ENCODE results near the gene ZNF320.
"Not testable (repeated sequence)": the region's sequence is repeated elsewhere in the genome, so short reads cannot be mapped to it uniquely, and the experiment has no call there.

Gene ZNF320

DNA sequence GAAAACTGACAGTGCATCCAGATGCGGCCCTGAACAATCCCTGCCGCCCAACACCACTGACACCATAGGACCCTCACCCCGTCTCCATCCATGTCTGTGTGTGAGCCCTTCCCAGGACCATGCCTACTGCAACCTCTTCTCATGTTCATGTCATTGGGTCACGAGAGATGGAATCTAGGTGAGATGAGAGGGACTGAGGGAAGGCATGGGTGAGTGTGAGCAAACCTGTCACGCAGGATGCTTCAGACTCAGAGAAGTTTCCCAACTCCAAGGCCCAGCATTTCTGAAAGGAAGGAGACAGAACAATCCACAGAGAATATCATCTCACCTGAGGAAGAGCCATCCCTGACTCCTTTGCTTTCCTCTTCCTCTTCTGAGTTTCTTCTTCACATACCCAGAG, 20.1 kb upstream of the ZNF320 start:
- DNase-seq: no peak

DNA sequence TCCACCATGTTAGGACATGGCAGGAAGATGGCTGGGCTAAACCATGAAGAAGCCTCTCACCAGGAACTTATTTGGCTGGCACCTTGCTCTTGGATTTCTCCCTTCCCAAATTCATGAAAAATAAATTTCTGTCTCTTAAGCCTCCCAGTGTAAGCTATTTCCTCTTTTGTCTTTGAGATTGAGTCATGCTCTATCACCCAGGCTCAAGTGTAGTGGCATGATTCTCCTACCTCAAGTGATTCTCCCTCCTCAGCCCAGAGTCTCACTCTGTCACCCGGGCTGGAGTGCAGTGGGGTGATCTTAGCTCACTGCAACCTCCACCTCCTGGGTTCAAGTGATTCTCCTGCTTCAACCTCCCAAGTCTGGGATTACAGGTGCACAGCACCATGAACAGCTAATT, 13.2 kb upstream of the ZNF320 start:
- DNase-seq: no peak

GRCh38 chr19:52904052-52904780, 6.8 kb upstream of the ZNF320 start:
- DNase-seq: not testable (repeated sequence)

GRCh38 chr19:52901842-52902241, 4.4 kb upstream of the ZNF320 start:
- DNase-seq: no peak

DNA sequence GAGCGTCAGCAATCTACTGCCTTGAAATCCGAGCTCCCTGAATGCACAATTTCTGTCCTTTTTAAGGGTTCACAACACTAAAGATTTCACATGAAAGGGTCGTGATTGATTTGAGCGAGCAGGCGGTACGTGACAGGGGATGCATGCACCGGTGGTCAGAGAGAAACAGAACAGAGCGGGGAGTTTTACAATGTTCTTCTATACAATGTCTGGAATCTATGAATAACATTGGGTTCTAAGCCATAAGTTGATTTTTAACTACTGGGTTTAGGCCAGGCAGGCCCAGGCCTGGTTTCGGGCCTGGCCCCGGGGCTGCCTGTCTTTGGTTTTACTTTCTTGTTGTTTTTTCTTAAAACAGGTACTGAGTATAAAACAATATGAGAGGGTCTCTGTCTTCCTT, 1.2 kb upstream of the ZNF320 start:
- not testable (repeated sequence) for DNase-seq

GRCh38 chr19:52898101-52898500, 666 bp upstream of the ZNF320 start:
- no peak for DNase-seq

GRCh38 chr19:52896431-52897137, 851 bp downstream of the ZNF320 start:
- DNase-seq: peak; percentile 34

GRCh38 chr19:52891336-52891735, 6.1 kb downstream of the ZNF320 start:
- DNase-seq: no peak

DNA sequence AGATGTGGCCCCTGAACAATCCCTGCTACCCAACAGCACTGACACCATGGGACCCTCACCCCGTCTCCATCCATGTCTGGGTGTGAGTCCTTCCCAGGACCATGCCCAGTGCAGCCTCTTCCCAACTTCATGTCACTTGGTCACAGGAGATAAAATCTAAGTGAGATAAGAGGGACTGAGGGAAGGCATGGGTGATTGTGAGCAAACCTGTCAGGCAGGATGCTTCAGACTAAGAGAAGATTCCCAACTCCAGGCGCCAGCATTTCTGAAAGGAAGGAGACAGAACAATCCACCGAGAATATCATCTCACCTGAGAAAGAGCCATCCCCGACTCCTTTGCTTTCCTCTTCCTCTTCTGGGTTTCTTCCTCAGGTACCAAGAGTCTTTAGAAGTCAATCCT, 7.5 kb downstream of the ZNF320 start:
- no peak for DNase-seq

GRCh38 chr19:52889076-52889475, 8.4 kb downstream of the ZNF320 start:
- no peak for DNase-seq

GRCh38 chr19:52880895-52881389, 16.5 kb downstream of the ZNF320 start:
- DNase-seq: no peak

- DNase-seq: peak; percentile 1
Measured at GRCh38 chr19:52872996-52873395, 24.4 kb downstream of the ZNF320 start.

- no peak for DNase-seq
Measured at GRCh38 chr19:52871466-52871865, 26.0 kb downstream of the ZNF320 start.

- DNase-seq: not testable (repeated sequence)
Measured at GRCh38 chr19:52868031-52868430, 29.4 kb downstream of the ZNF320 start.

DNA sequence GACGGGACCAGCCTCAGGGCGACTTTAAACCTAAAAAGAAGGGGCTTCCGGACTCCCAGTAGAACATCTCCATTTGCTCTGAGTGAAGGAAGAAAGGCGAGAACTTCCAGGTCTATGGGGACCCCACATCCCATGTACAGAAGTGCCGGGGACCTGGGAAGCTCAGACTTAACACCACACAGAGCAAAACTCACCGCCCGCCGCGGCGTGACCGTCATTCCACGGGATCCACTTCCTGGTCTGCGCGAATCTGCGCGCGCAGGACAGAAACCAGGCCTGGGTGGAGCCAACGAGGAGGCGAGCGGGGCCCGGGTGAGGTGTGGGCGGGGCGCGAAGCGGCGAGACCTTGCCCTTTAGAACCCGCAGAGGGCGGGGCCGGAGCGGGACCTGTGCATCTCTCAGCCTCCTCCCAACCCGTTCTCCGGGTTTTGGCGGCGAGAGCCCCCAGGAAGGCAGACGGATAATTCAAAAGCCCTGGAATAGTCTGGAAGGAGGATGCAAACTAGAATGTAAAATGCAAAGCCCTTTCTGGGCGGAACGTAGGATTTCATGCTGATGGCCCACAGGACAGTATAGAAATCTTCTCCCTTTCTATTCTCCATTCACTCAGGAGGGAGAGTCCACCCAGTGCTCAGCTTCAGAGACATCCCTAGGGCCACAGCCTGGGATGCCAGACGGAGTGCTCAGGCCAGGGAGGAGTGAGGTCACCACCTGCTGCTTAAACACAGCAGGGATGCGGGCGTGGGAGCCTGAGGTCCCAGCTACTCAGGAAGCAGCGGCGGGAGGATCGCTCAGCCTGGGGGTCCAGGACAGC, 39.9 kb downstream of the ZNF320 start, which contains the start of gene ZNF468:
Gene ZNF468 (minus strand): TSS at position 242 of the 814 bp plus-strand sequence. CDS start 3,347 bp downstream, outside the sequence.
- peak; percentile 72 for DNase-seq

- DNase-seq: not testable (repeated sequence)
Measured at GRCh38 chr19:52856540-52857377, 40.7 kb downstream of the ZNF320 start.
